ENCODE results near the gene MAP2K7.
A peak's percentile ranks its signal among the peaks of the same experiment; 100 is the strongest.

MAP2K7 gene

DNA sequence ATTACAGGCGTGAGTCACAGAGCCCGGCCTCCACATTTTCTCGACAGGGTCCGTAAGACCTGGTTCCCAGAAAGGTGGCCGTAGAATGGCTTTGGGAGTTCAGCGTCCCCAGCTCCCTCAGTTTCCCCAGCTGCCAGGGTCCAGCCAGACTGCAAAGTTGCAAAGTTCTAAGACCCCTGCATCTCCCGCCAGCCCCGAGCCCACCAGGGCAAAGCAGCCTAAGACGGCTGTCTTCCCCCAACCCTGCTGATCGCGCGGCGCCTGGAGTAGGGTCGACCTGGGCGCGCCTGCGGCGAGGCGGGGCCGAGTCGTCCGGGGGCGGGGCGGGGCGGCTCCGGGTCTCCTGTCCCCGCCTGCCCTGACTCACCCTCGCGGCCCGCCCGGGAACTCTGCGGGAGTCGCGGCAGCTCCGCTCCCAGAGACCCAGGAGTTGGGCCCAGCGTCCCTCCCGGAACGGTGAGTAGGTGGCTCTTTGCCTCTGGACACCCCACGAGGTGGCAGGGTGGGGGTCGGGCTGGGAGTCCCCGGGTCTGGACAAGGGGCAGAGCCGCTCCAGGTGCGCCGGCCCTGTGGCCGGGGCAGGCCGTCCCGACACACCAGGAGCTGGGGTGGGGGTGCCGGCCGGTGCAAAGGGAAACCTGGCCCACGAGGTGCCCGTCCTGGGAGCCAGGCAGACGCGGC lies 15.4 kb upstream of the MAP2K7 start, which contains the start of gene LRRC8E (continued):
- TF ChIP-seq PRDM4 (tag by site-specific recombination; IDR thresholded peaks at IDR 0.05) (no peak), ZBTB17 (tag by site-specific recombination; IDR thresholded peaks at IDR 0.05) (no peak), ZNF239 (tag by site-specific recombination; IDR thresholded peaks at IDR 0.05) (no peak), ZNF677 (tag by site-specific recombination; IDR thresholded peaks at IDR 0.05) (no peak), ZNF394 (tag by site-specific recombination; IDR thresholded peaks at IDR 0.05; ENCODE audit: borderline replicate concordance) (no peak), ZNF184 (tag by site-specific recombination; IDR thresholded peaks at IDR 0.05) (no peak), ZFP3 (tag by site-specific recombination; IDR thresholded peaks at IDR 0.05; ENCODE audit: low read depth) (no peak), ZBTB8A (tag by site-specific recombination; IDR thresholded peaks at IDR 0.05) (peak; percentile 50), TSHZ1 (tag by site-specific recombination; IDR thresholded peaks at IDR 0.05; ENCODE audit: borderline replicate concordance) (no peak), ZNF521 (tag by site-specific recombination; IDR thresholded peaks at IDR 0.05) (no peak), ZNF140 (tag by site-specific recombination; IDR thresholded peaks at IDR 0.05) (no peak), OSR2 (tag by site-specific recombination; IDR thresholded peaks at IDR 0.05) (no peak), ZNF548 (tag by site-specific recombination; IDR thresholded peaks at IDR 0.05) (no peak), ZNF146 (tag by site-specific recombination; IDR thresholded peaks at IDR 0.05) (no peak), ZFP41 (tag by site-specific recombination; IDR thresholded peaks at IDR 0.05; ENCODE audit: borderline replicate concordance) (no peak), MEIS1 (CRISPR knock-in tag; IDR thresholded peaks at IDR 0.05; ENCODE audit: borderline replicate concordance) (no peak), ZNF426 (tag by site-specific recombination; IDR thresholded peaks at IDR 0.05) (no peak), ZNF391 (tag by site-specific recombination; IDR thresholded peaks at IDR 0.05; ENCODE audit: borderline replicate concordance, low read depth) (no peak), ZNF610 (tag by site-specific recombination; IDR thresholded peaks at IDR 0.05; ENCODE audit: borderline replicate concordance) (no peak), ZNF274 (IDR thresholded peaks at IDR 0.05; ENCODE audit: low read length) (no peak), ZNF274 (tag by site-specific recombination; IDR thresholded peaks at IDR 0.05; ENCODE audit: borderline replicate concordance) (no peak), ZNF132 (tag by site-specific recombination; IDR thresholded peaks at IDR 0.05; ENCODE audit: borderline replicate concordance) (no peak), ZNF768 (tag by site-specific recombination; IDR thresholded peaks at IDR 0.05) (no peak), ZNF585B (tag by site-specific recombination; IDR thresholded peaks at IDR 0.05) (no peak), ZNF416 (tag by site-specific recombination; IDR thresholded peaks at IDR 0.05) (no peak)
- TF ChIP-seq, protein P1, sequence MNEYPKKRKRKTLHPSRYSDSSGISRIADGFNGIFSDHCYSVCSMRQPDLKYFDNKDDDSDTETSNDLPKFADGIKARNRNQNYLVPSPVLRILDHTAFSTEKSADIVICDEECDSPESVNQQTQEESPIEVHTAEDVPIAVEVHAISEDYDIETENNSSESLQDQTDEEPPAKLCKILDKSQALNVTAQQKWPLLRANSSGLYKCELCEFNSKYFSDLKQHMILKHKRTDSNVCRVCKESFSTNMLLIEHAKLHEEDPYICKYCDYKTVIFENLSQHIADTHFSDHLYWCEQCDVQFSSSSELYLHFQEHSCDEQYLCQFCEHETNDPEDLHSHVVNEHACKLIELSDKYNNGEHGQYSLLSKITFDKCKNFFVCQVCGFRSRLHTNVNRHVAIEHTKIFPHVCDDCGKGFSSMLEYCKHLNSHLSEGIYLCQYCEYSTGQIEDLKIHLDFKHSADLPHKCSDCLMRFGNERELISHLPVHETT (tag by site-specific recombination; IDR thresholded peaks at IDR 0.05) = no peak; the same call in 1 of the 2 replicates
- TF ChIP-seq, protein P2, sequence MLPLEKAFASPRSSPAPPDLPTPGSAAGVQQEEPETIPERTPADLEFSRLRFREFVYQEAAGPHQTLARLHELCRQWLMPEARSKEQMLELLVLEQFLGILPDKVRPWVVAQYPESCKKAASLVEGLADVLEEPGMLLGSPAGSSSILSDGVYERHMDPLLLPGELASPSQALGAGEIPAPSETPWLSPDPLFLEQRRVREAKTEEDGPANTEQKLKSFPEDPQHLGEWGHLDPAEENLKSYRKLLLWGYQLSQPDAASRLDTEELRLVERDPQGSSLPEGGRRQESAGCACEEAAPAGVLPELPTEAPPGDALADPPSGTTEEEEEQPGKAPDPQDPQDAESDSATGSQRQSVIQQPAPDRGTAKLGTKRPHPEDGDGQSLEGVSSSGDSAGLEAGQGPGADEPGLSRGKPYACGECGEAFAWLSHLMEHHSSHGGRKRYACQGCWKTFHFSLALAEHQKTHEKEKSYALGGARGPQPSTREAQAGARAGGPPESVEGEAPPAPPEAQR (tag by site-specific recombination; IDR thresholded peaks at IDR 0.05) = no peak
- TF ChIP-seq, protein P3, sequence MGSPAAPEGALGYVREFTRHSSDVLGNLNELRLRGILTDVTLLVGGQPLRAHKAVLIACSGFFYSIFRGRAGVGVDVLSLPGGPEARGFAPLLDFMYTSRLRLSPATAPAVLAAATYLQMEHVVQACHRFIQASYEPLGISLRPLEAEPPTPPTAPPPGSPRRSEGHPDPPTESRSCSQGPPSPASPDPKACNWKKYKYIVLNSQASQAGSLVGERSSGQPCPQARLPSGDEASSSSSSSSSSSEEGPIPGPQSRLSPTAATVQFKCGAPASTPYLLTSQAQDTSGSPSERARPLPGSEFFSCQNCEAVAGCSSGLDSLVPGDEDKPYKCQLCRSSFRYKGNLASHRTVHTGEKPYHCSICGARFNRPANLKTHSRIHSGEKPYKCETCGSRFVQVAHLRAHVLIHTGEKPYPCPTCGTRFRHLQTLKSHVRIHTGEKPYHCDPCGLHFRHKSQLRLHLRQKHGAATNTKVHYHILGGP (tag by site-specific recombination; IDR thresholded peaks at IDR 0.05) = no peak
- TF ChIP-seq, protein P4, sequence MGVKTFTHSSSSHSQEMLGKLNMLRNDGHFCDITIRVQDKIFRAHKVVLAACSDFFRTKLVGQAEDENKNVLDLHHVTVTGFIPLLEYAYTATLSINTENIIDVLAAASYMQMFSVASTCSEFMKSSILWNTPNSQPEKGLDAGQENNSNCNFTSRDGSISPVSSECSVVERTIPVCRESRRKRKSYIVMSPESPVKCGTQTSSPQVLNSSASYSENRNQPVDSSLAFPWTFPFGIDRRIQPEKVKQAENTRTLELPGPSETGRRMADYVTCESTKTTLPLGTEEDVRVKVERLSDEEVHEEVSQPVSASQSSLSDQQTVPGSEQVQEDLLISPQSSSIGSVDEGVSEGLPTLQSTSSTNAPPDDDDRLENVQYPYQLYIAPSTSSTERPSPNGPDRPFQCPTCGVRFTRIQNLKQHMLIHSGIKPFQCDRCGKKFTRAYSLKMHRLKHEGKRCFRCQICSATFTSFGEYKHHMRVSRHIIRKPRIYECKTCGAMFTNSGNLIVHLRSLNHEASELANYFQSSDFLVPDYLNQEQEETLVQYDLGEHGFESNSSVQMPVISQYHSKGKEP (tag by site-specific recombination; IDR thresholded peaks at IDR 0.05) = no peak

All from HEK293 (cell line).